SK-MEL-5 (cell line): ENCODE results near the gene IQGAP2. TPM values are rescaled to one million over a fixed set of nuclear protein-coding genes. Genes with fewer than 3 reads are reported as not detected.
A peak's percentile ranks its signal among the peaks of the same experiment; 100 is the strongest.

ENCODE experiments used
- DNase-seq: peaks from one replicate; pipeline ENCODE4 v3.0.0-alpha.2; 2016; ENCODE audit warnings: low read depth, low spot score
- in situ Hi-C: cut with HindIII; loops from 2 replicates; pipeline ENCODE4 v1.10.0; 2016; ENCODE audit warnings: low sequenced_read_pairs, high pct_unique_total_duplicates, low pct_unique_long_range_greater_than_20kb
- total RNA-seq: library from RNA; depleted of rRNA; stranded (reverse); fragments of >200 nt; shearing (Covaris generic); gene quantifications from 2 replicates; pipeline ENCODE4 v1.2.3, GENCODE V29; 2014

Gene IQGAP2
- total RNA-seq, 1 experiment from 2014 or later, result 0.95 TPM

DNA sequence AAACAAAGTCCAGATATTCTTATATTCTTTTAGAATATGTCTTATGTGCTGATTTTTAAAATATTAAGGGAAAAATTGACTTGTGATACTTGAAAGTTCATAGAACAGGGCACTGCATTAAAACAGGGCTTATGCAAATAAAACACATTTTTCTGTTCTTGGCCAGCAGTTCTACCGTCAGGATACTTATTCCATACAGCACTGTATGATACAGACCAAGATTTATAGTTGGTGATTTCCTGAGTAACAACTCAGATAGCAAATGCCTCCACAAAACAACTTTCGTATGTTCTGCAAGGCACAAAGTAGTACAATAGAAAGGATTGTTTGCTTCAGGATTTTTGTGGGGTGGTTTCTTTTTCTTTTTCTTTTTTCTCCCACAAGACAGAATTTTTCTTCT lies 150.2 kb downstream of the IQGAP2 start:
- no peak for DNase-seq
- in situ Hi-C loops, result no loop called here

- no peak for DNase-seq
- in situ Hi-C loops, result no loop called here
These were observed 152.0 kb downstream of the IQGAP2 start for GRCh38 chr5:76555114-76555513.

DNA sequence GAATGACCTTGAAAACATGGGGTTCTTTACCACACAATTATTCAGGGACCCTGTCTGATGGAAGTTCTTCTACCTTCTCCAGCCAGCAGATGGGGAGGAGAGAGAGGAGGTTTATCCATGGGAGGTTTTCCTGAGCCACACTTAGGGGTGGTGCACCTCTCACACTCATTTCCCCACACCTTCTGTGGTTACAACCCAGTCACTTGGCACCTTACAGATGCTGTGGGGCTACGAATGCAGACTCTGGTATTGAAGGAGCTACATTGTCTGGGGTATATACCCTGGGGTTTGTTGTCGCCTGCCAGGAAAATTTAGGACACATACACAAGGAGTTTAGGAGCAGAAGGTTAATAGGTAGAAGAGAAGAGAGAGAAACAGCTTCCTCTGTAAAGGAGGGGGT lies 152.6 kb downstream of the IQGAP2 start:
- no peak for DNase-seq
- in situ Hi-C loops, result no loop called here

DNA sequence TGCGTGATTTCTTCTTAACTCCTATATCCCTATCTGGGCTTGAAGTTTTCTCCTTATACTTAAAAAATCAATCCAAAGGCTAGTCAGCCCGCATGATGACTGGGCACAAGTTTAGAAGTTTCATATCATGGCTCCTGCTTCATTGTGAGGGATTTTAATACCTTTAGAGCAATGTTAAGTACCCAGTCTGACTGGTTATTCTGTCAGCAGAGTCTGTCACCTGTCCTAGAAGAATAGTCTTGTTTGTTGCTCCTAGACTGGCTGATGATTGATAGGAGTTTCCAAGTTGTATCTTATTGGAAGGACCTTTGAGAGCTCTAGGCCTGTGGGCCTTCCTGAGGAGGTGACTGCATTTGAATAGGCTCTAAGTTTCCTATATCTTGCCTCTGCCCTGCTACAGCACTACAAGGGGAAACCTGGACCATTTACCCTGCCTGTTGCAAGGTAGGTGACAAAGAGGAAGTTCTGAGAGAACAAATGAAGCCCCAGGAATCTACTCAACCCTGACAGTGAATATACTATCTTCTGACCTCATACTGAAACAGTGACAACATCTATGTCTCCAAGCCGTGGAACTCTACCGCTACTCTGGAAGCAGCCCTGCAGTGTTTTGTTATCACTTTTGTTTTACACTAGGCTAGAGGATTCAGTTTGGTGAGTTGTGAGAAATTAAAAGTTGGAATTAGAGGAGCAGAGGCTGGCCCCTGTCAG lies 153.6 kb downstream of the IQGAP2 start:
- DNase-seq, result no peak
- in situ Hi-C loops, result no loop called here

GRCh38 chr5:76560952-76561891 lies 158.1 kb downstream of the IQGAP2 start:
- DNase-seq, result no peak
- in situ Hi-C loops, result no loop called here

GRCh38 chr5:76561959-76562358 lies 158.9 kb downstream of the IQGAP2 start:
- no peak for DNase-seq
- in situ Hi-C loops, result no loop called here

- no peak for DNase-seq
- in situ Hi-C loops, result no loop called here
These were observed 161.9 kb downstream of the IQGAP2 start for GRCh38 chr5:76565009-76565408.

- no peak for DNase-seq
- in situ Hi-C loops, result no loop called here
These were observed 167.1 kb downstream of the IQGAP2 start for GRCh38 chr5:76570153-76570552.

GRCh38 chr5:76571559-76571958 lies 168.5 kb downstream of the IQGAP2 start:
- DNase-seq, result no peak
- in situ Hi-C loops, result no loop called here

- in situ Hi-C loops, result no loop called here
- no peak for DNase-seq
These were observed 173.4 kb downstream of the IQGAP2 start for GRCh38 chr5:76576450-76576849.

GRCh38 chr5:76576996-76577395 lies 173.9 kb downstream of the IQGAP2 start:
- in situ Hi-C loops, result no loop called here
- no peak for DNase-seq

- DNase-seq, result no peak
- in situ Hi-C loops, result no loop called here
These were observed 176.3 kb downstream of the IQGAP2 start for GRCh38 chr5:76579166-76579937.

- in situ Hi-C loops, result no loop called here
These were observed 177.9 kb downstream of the IQGAP2 start for GRCh38 chr5:76580981-76581380.

GRCh38 chr5:76582230-76583162 lies 179.4 kb downstream of the IQGAP2 start:
- in situ Hi-C loops, result no loop called here
- DNase-seq, result no peak

More at GRCh38 chr5:76580981-76581380, 177.9 kb downstream of the IQGAP2 start:
- no peak for DNase-seq

DNA sequence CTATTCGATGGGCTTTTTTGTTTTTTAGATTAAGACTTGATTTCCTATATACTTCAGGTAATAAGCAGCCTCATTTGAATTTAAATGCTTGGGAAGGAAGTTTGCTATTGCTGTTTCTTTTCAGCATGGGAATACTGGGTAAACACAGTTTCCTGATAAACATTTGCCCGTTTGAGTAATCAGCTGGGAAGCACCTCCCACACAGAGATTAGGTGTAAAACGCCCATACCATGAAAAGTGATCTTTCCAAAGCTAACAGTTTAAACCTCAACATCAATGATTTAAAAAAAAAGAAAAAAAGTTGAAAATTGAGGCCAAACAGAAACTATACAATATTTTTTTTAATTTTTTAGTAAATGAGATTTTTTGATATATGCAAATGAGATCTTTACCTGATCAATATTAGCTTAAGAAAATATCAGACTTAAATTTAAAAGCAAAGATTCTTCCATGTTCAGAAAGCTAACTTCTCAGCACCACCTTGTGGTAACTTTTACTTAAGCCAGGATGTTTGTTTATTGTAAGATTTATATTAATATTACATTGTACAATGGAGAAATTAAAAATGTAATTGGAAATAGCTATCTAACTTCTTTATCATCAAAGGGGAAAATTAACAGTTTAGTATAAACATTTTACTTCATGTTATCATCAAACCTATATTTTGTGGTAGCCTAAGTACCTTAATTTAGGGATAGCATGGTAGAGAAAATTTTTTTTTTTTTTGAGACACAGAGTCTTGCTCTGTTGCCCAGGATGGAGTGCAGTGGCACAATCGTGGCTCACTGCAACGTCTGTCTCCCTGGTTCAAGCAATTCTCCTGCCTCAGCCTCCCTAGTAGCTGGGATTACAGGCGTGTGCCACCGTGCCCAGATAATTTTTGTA lies 180.3 kb downstream of the IQGAP2 start:
- in situ Hi-C loops, result no loop called here
- DNase-seq, result peak; percentile 20

DNA sequence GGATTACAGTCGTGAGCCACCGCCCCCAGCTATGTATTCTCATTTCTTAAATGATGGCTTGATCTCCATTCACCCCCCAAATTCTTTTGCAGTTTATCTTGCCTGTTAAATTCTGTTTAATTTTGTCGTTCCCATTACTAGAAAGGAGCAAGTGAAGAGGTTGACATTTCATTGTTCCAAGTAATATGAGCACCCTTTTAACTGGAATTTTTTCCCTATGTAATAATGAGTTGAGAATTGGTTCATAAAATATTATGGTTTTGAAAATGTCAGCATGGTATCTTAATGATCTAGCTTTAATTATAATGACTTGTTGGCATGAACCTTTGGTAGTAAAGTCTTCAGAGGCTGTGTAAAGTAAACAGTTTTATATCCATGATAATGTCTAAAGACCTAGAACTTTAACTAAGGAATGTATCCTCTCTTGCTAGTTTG lies 182.7 kb downstream of the IQGAP2 start:
- in situ Hi-C loops, result no loop called here
- no peak for DNase-seq
